H9 (cell line): ENCODE measurements around the gene KRTAP16-1. TPM values are rescaled to one million over a fixed set of nuclear protein-coding genes. Genes with fewer than 3 reads are reported as not detected.

Source experiments
- DNase-seq: peaks from one replicate; pipeline ENCODE4 v3.0.0-alpha.2; 2017
- H2AFZ ChIP-seq: one replicate; pipeline ENCODE4 v1.6.1; 2013; ENCODE audit warnings: mild to moderate bottlenecking, low read length, control low read depth, moderate library complexity
- H2AK5ac ChIP-seq: 2 replicates; pipeline ENCODE4 v1.6.1; 2013; ENCODE audit warnings: low read length, control low read depth, mixed read lengths; ENCODE audit not compliant: insufficient read length
- H2BK120ac ChIP-seq: one replicate; pipeline ENCODE4 v1.6.1; 2013; ENCODE audit warnings: low read depth, mild to moderate bottlenecking, low read length, control low read depth, inconsistent platforms; ENCODE audit not compliant: poor library complexity, severe bottlenecking
- H2BK12ac ChIP-seq: 2 replicates; pipeline ENCODE4 v1.6.1; 2013; ENCODE audit warnings: low read length, control low read depth, mixed read lengths, low read depth; ENCODE audit not compliant: insufficient read length
- H2BK15ac ChIP-seq: 2 replicates; pipeline ENCODE4 v1.6.1; 2013; ENCODE audit warnings: low read depth, low read length, control low read depth
- H2BK20ac ChIP-seq: one replicate; pipeline ENCODE4 v1.6.1; 2013; ENCODE audit warnings: low read depth, mild to moderate bottlenecking, low read length, control low read depth, inconsistent platforms; ENCODE audit not compliant: poor library complexity, severe bottlenecking
- H2BK5ac ChIP-seq: 2 replicates; pipeline ENCODE4 v1.6.1; 2013; ENCODE audit warnings: low read length, control low read depth, mixed read lengths; ENCODE audit not compliant: insufficient read length
- H3K14ac ChIP-seq: 2 replicates; pipeline ENCODE4 v1.6.1; 2013; ENCODE audit warnings: low read length, control low read depth; ENCODE audit not compliant: insufficient read depth
- H3K18ac ChIP-seq: 2 replicates; pipeline ENCODE4 v1.6.1; 2013; ENCODE audit warnings: low read depth, mild to moderate bottlenecking, mixed read lengths, low read length, control low read depth; ENCODE audit not compliant: insufficient read length
- H3K23ac ChIP-seq: 2 replicates; pipeline ENCODE4 v1.6.1; 2013; ENCODE audit warnings: low read length, control low read depth, mixed read lengths, low read depth; ENCODE audit not compliant: insufficient read length
- H3K23me2 ChIP-seq: 2 replicates; pipeline ENCODE4 v1.6.1; 2013; ENCODE audit warnings: low read depth, mild to moderate bottlenecking, mixed read lengths, low read length, control low read depth; ENCODE audit not compliant: insufficient read length, poor library complexity, severe bottlenecking
- H3K27ac ChIP-seq: 2 replicates; pipeline ENCODE4 v1.5.1; 2013; ENCODE audit warnings: low read length, control low read depth, mixed read lengths, low read depth; ENCODE audit not compliant: insufficient read length
- H3K27me3 ChIP-seq: 2 replicates; pipeline ENCODE4 v1.6.1; 2013; ENCODE audit warnings: low read length, control low read depth, inconsistent platforms; ENCODE audit not compliant: insufficient read depth
- H3K4ac ChIP-seq: 2 replicates; pipeline ENCODE4 v1.6.1; 2013; ENCODE audit warnings: low read depth, mild to moderate bottlenecking, control low read depth, inconsistent platforms, low read length, moderate library complexity
- H3K4me1 ChIP-seq: 2 replicates; pipeline ENCODE4 v1.6.1; 2013; ENCODE audit warnings: low read length, control low read depth, inconsistent platforms; ENCODE audit not compliant: insufficient read depth
- H3K4me2 ChIP-seq: 2 replicates; pipeline ENCODE4 v1.6.1; 2013; ENCODE audit warnings: low read length, control low read depth, mixed read lengths; ENCODE audit not compliant: insufficient read length, insufficient read depth
- H3K56ac ChIP-seq: 2 replicates; pipeline ENCODE4 v1.6.1; 2013; ENCODE audit warnings: low read depth, mild to moderate bottlenecking, mixed read lengths, low read length, control low read depth; ENCODE audit not compliant: insufficient read length
- H3K79me1 ChIP-seq: 2 replicates; pipeline ENCODE4 v1.6.1; 2013; ENCODE audit warnings: low read depth, mild to moderate bottlenecking, moderate library complexity, low read length, control low read depth, inconsistent platforms; ENCODE audit not compliant: insufficient read depth, poor library complexity, severe bottlenecking
- H3K79me2 ChIP-seq: 2 replicates; pipeline ENCODE4 v1.6.1; 2013; ENCODE audit warnings: low read length, control low read depth, inconsistent platforms; ENCODE audit not compliant: insufficient read depth
- H3K9ac ChIP-seq: 2 replicates; pipeline ENCODE4 v1.6.1; 2013; ENCODE audit warnings: low read length, control low read depth, mixed read lengths; ENCODE audit not compliant: insufficient read length; ENCODE audit errors: extremely low read depth
- H3K9me3 ChIP-seq: one replicate; pipeline ENCODE4 v1.6.1; 2013; ENCODE audit warnings: low read depth, low read length, inconsistent platforms; ENCODE audit not compliant: control insufficient read depth
- H3T11ph ChIP-seq: one replicate; pipeline ENCODE4 v1.6.1; 2013; ENCODE audit warnings: mild to moderate bottlenecking, low read length, control low read depth, inconsistent platforms
- H4K20me1 ChIP-seq: one replicate; pipeline ENCODE4 v1.6.1; 2013; ENCODE audit not compliant: control insufficient read depth, insufficient read length, insufficient read depth
- H4K5ac ChIP-seq: 2 replicates; pipeline ENCODE4 v1.6.1; 2013; ENCODE audit warnings: low read depth, mild to moderate bottlenecking, mixed read lengths, low read length, control low read depth; ENCODE audit not compliant: insufficient read length
- H4K8ac ChIP-seq: replicated peaks from 2 replicates; pipeline ENCODE4 v1.6.1; 2013; ENCODE audit warnings: low read length, control low read depth, mixed read lengths, low read depth; ENCODE audit not compliant: insufficient read length
- H4K91ac ChIP-seq: 2 replicates; pipeline ENCODE4 v1.6.1; 2013; ENCODE audit warnings: low read depth, mild to moderate bottlenecking, moderate library complexity, mixed read lengths, low read length, control low read depth; ENCODE audit not compliant: insufficient read length
- H3K27ac Mint-ChIP-seq, 3 experiments: 2 replicates in 2 of 3; 3 replicates in 1 of 3; pipeline ENCODE4 v1.8.0; 2020 to 2021; ENCODE audit warnings: mixed read lengths in 3 of 3, mild to moderate bottlenecking in 1 of 3, moderate library complexity in 1 of 3
- H3K27me3 Mint-ChIP-seq: 2 replicates; pipeline ENCODE4 v1.8.0; 2021; ENCODE audit warnings: low read depth, mild to moderate bottlenecking, moderate library complexity, mixed read lengths
- H3K36me3 Mint-ChIP-seq, 3 experiments: 2 replicates in 2 of 3; 3 replicates in 1 of 3; pipeline ENCODE4 v1.8.0; 2020 to 2021; ENCODE audit warnings: low read depth in 3 of 3, mixed read lengths in 3 of 3; ENCODE audit not compliant: insufficient read depth in 1 of 3
- H3K4me1 Mint-ChIP-seq, 2 experiments: 2 replicates each; pipeline ENCODE4 v1.8.0; 2020; ENCODE audit warnings: mixed read lengths in 2 of 2
- H3K4me3 Mint-ChIP-seq, 2 experiments: 2 replicates in 1 of 2; 3 replicates in 1 of 2; pipeline ENCODE4 v1.8.0; 2020 to 2021; ENCODE audit warnings: mild to moderate bottlenecking in 2 of 2, mixed read lengths in 2 of 2, moderate library complexity in 1 of 2
- H3K9me3 Mint-ChIP-seq, 2 experiments: 2 replicates in 1 of 2; 3 replicates in 1 of 2; pipeline ENCODE4 v1.8.0; 2020; ENCODE audit warnings: mild to moderate bottlenecking in 2 of 2, mixed read lengths in 2 of 2, moderate library complexity in 1 of 2
- WGBS: extraction: QIAGEN DNeasy Blood & Tissue Kit; methylation state at CpG from one replicate; pipeline ENCODE4 v1.1.7; 2013; ENCODE audit warnings: missing lambda C conversion rate, low lambda C conversion rate, mixed read lengths; ENCODE audit not compliant: insufficient read length; ENCODE audit errors: extremely low coverage; 5-methylcytosine and 5-hydroxymethylcytosine counted together
- total RNA-seq: library from RNA; stranded (reverse); gene quantifications from 2 replicates; pipeline ENCODE4 v1.2.1, GENCODE V29; 2021
- TF ChIP-seq, protein P1 (sequence below): fragments of 200-600 bp; sonication (generic); conservative IDR thresholded peaks from 3 replicates; pipeline ENCODE4 v1.8.0; 2021; ENCODE audit warnings: antibody characterized with exemption, mild to moderate bottlenecking

The KRTAP16-1 gene
- total RNA-seq, 1 experiment from 2014 or later: not detected

DNA sequence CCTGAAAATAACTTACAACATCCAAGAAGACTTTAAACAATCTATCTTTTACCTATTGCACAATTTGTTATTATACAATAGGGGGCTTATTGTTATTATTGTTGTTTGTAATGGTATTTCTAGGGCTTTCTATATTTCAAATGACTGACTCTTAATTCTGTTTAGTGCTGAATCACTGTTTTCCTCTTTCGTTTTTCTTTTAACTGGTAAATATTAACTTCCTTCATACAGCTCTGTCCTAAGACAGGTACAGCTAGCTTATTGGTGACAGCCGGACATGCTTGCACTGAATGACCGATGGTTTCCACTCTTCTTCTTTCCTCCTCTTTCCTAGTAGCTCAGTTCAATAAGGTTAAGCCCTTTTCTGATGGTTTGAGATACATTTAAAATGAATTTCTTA is 22.1 kb downstream of the KRTAP16-1 start:
- Histone ChIP-seq H2BK5ac (no peak overlapping the region), H3K27me3 (no peaks in the 10 kb centered on the region), H2AFZ (no peak overlapping the region), H3K27ac (no peak overlapping the region), H3K79me2 (no peaks in the 10 kb centered on the region), H3K9ac (no peak overlapping the region), H3K56ac (no peak overlapping the region), H2BK12ac (no peak overlapping the region), H4K91ac (no peak overlapping the region), H4K20me1 (no peaks in the 10 kb centered on the region), H3K18ac (no peak overlapping the region), H3K4ac (no peak overlapping the region), H3K79me1 (no peaks in the 10 kb centered on the region), H4K5ac (no peak overlapping the region), H3T11ph (no peak overlapping the region), H2BK15ac (no peak overlapping the region), H3K23me2 (no peaks in the 10 kb centered on the region), H2BK120ac (no peak overlapping the region), H3K9me3 (no peaks in the 10 kb centered on the region), H3K4me1 (peaks cover 8% of the 10 kb centered on the region; the same call in 1 of the 2 replicates), H4K8ac (no peak overlapping the region), H3K14ac (no peak overlapping the region), H2BK20ac (no peak overlapping the region), H2AK5ac (no peak overlapping the region), H3K23ac (no peak overlapping the region), H3K4me2 (no peak overlapping the region)
- WGBS: no CpG with 5 or more reads among the region's 3 CpGs
- TF ChIP-seq, protein P1, sequence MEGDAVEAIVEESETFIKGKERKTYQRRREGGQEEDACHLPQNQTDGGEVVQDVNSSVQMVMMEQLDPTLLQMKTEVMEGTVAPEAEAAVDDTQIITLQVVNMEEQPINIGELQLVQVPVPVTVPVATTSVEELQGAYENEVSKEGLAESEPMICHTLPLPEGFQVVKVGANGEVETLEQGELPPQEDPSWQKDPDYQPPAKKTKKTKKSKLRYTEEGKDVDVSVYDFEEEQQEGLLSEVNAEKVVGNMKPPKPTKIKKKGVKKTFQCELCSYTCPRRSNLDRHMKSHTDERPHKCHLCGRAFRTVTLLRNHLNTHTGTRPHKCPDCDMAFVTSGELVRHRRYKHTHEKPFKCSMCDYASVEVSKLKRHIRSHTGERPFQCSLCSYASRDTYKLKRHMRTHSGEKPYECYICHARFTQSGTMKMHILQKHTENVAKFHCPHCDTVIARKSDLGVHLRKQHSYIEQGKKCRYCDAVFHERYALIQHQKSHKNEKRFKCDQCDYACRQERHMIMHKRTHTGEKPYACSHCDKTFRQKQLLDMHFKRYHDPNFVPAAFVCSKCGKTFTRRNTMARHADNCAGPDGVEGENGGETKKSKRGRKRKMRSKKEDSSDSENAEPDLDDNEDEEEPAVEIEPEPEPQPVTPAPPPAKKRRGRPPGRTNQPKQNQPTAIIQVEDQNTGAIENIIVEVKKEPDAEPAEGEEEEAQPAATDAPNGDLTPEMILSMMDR: no peak
- Mint-ChIP-seq H3K27ac (no peak overlapping the region), H3K4me1 (peaks cover 8 to 15% of the 10 kb centered on the region in 2 experiments), H3K4me3 (no peak overlapping the region), H3K36me3 (no peaks in the 10 kb centered on the region), H3K27me3 (no peaks in the 10 kb centered on the region), H3K9me3 (no peaks in the 10 kb centered on the region)
- DNase-seq: no peak
